ENCODE measurements around the gene ZNF215. TPM values are rescaled to one million over a fixed set of nuclear protein-coding genes. Genes with fewer than 3 reads are reported as not detected.

Gene ZNF215
- total and polyA plus RNA-seq, 2 of the 8 experiments (the other 6 are each of a cell fraction or from before 2014, with no cell fraction given) = 6.4 to 17.9 TPM

GRCh38 chr11:6926208-6927029, at the start of gene ZNF215 (continued):
- TF ChIP-seq KDM5A (IDR thresholded peaks at IDR 0.05; ENCODE audit: low read length) (no peak), JUN (IDR thresholded peaks at IDR 0.05; ENCODE audit: low read depth, low read length) (no peak), NANOG (IDR thresholded peaks at IDR 0.05; ENCODE audit: insufficient read depth, low read depth, low read length, poor library complexity, severe bottlenecking) (no peak), TAF7 (optimal IDR thresholded peaks at IDR 0.05; ENCODE audit: borderline replicate concordance, low read depth, low read length) (peak; percentile 9), CREB1 (IDR thresholded peaks at IDR 0.05) (peak; percentile 74), CTBP2 (IDR thresholded peaks at IDR 0.05; ENCODE audit: borderline replicate concordance, insufficient read depth, insufficient read length, low read length) (no peak), SIX5 (IDR thresholded peaks at IDR 0.05; ENCODE audit: low read depth, low read length) (no peak)
- TF ChIP-seq, protein P1, sequence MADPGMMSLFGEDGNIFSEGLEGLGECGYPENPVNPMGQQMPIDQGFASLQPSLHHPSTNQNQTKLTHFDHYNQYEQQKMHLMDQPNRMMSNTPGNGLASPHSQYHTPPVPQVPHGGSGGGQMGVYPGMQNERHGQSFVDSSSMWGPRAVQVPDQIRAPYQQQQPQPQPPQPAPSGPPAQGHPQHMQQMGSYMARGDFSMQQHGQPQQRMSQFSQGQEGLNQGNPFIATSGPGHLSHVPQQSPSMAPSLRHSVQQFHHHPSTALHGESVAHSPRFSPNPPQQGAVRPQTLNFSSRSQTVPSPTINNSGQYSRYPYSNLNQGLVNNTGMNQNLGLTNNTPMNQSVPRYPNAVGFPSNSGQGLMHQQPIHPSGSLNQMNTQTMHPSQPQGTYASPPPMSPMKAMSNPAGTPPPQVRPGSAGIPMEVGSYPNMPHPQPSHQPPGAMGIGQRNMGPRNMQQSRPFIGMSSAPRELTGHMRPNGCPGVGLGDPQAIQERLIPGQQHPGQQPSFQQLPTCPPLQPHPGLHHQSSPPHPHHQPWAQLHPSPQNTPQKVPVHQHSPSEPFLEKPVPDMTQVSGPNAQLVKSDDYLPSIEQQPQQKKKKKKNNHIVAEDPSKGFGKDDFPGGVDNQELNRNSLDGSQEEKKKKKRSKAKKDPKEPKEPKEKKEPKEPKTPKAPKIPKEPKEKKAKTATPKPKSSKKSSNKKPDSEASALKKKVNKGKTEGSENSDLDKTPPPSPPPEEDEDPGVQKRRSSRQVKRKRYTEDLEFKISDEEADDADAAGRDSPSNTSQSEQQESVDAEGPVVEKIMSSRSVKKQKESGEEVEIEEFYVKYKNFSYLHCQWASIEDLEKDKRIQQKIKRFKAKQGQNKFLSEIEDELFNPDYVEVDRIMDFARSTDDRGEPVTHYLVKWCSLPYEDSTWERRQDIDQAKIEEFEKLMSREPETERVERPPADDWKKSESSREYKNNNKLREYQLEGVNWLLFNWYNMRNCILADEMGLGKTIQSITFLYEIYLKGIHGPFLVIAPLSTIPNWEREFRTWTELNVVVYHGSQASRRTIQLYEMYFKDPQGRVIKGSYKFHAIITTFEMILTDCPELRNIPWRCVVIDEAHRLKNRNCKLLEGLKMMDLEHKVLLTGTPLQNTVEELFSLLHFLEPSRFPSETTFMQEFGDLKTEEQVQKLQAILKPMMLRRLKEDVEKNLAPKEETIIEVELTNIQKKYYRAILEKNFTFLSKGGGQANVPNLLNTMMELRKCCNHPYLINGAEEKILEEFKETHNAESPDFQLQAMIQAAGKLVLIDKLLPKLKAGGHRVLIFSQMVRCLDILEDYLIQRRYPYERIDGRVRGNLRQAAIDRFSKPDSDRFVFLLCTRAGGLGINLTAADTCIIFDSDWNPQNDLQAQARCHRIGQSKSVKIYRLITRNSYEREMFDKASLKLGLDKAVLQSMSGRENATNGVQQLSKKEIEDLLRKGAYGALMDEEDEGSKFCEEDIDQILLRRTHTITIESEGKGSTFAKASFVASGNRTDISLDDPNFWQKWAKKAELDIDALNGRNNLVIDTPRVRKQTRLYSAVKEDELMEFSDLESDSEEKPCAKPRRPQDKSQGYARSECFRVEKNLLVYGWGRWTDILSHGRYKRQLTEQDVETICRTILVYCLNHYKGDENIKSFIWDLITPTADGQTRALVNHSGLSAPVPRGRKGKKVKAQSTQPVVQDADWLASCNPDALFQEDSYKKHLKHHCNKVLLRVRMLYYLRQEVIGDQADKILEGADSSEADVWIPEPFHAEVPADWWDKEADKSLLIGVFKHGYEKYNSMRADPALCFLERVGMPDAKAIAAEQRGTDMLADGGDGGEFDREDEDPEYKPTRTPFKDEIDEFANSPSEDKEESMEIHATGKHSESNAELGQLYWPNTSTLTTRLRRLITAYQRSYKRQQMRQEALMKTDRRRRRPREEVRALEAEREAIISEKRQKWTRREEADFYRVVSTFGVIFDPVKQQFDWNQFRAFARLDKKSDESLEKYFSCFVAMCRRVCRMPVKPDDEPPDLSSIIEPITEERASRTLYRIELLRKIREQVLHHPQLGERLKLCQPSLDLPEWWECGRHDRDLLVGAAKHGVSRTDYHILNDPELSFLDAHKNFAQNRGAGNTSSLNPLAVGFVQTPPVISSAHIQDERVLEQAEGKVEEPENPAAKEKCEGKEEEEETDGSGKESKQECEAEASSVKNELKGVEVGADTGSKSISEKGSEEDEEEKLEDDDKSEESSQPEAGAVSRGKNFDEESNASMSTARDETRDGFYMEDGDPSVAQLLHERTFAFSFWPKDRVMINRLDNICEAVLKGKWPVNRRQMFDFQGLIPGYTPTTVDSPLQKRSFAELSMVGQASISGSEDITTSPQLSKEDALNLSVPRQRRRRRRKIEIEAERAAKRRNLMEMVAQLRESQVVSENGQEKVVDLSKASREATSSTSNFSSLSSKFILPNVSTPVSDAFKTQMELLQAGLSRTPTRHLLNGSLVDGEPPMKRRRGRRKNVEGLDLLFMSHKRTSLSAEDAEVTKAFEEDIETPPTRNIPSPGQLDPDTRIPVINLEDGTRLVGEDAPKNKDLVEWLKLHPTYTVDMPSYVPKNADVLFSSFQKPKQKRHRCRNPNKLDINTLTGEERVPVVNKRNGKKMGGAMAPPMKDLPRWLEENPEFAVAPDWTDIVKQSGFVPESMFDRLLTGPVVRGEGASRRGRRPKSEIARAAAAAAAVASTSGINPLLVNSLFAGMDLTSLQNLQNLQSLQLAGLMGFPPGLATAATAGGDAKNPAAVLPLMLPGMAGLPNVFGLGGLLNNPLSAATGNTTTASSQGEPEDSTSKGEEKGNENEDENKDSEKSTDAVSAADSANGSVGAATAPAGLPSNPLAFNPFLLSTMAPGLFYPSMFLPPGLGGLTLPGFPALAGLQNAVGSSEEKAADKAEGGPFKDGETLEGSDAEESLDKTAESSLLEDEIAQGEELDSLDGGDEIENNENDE (IDR thresholded peaks at IDR 0.05; ENCODE audit: insufficient replicate concordance, low read length) = no peak
- TF ChIP-seq, protein P2, sequence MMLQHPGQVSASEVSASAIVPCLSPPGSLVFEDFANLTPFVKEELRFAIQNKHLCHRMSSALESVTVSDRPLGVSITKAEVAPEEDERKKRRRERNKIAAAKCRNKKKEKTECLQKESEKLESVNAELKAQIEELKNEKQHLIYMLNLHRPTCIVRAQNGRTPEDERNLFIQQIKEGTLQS (IDR thresholded peaks at IDR 0.05; ENCODE audit: insufficient read depth, low read depth, low read length) = no peak

All from H1 (cell line).